ENCODE measurements around the gene EVC2. TPM values are rescaled to one million over a fixed set of nuclear protein-coding genes. Genes with fewer than 3 reads are reported as not detected.
A peak's percentile ranks its signal among the peaks of the same experiment; 100 is the strongest.

EVC2 gene
- polyA plus RNA-seq, 6 donors from 2014 or later: 0.05 to 0.29 (median 0.13) TPM; not detected in 2

DNA sequence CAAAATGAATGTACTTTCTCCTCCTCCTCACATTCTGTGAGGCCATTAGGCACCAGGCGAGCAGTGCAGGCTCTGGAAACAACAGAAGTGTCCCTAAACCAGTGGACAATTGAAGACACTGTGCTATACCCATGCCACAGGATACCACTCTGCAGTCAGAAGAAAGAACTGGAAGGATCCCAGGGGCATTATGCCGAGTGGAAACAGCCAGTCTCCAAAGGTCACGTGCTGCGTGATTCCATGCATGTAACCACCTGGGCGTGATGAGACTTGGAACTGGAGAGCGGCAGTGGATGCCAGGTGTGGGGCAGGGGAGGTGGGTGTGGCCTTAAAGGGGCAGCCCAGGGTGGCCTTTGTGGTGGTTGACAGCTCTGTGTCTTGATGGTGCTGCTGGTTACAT lies 139.4 kb downstream of the EVC2 start:
- peaks cover 0 to 2% (median 0%) of the 10 kb centered on the region in 7 donors for H3K9me3 Mint-ChIP-seq
- ATAC-seq (ENCODE audit: low read depth in 2 of 2) (no peak), DNase-seq (no peak)
- peak overlapping the region in 1 of 6 donors; percentile 7 for H3K27ac Mint-ChIP-seq
- no peaks in the 10 kb centered on the region for H3K36me3 Mint-ChIP-seq
- no peak overlapping the region for H3K4me3 Mint-ChIP-seq
- H3K27me3 Mint-ChIP-seq: no peaks in the 10 kb centered on the region
- no peaks in the 10 kb centered on the region for H3K4me1 Mint-ChIP-seq

DNA sequence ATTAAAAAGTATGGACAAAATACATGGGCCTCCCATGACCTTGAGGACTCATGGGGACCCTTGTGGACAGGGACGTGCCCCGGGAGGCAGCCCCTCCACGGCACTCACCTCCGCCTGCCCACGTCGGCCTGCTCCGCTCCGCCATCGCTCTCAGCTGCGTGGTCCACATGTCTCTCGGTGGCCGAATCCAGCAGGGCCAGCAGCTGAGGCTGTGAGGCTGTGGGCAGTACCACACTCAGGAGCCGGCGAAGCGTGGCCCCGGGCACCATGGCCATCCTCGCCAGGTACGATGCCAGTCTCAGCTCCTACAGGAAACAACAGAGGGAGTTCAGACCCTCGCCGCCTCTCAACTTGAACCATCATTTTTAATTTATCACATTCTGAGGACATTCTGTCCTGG lies 140.0 kb downstream of the EVC2 start:
- ATAC-seq (ENCODE audit: low read depth in 2 of 2): no peak
- Mint-ChIP-seq H3K4me1 (no peaks in the 10 kb centered on the region), H3K36me3 (no peaks in the 10 kb centered on the region), H3K4me3 (no peak overlapping the region), H3K9me3 (peaks cover 0 to 2% (median 0%) of the 10 kb centered on the region in 7 donors), H3K27me3 (no peaks in the 10 kb centered on the region), H3K27ac (no peak overlapping the region)
- DNase-seq: no peak

- Mint-ChIP-seq H3K36me3 (no peaks in the 10 kb centered on the region), H3K4me1 (no peaks in the 10 kb centered on the region), H3K27ac (no peak overlapping the region), H3K4me3 (no peak overlapping the region), H3K9me3 (no peaks in the 10 kb centered on the region), H3K27me3 (no peaks in the 10 kb centered on the region)
- DNase-seq: no peak
- no peak for ATAC-seq (ENCODE audit: low read depth in 2 of 2)
These were observed 141.4 kb downstream of the EVC2 start for GRCh38 chr4:5566991-5567390.

GRCh38 chr4:5566526-5566925 lies 141.8 kb downstream of the EVC2 start:
- ATAC-seq (ENCODE audit: low read depth in 2 of 2) (no peak), DNase-seq (no peak)
- Mint-ChIP-seq H3K4me1 (no peaks in the 10 kb centered on the region), H3K4me3 (no peak overlapping the region), H3K27me3 (no peaks in the 10 kb centered on the region), H3K36me3 (no peaks in the 10 kb centered on the region), H3K27ac (no peak overlapping the region), H3K9me3 (no peaks in the 10 kb centered on the region)

- Mint-ChIP-seq H3K4me3 (no peak overlapping the region), H3K9me3 (no peaks in the 10 kb centered on the region), H3K27me3 (no peaks in the 10 kb centered on the region), H3K4me1 (no peaks in the 10 kb centered on the region), H3K27ac (no peak overlapping the region), H3K36me3 (no peaks in the 10 kb centered on the region)
- ATAC-seq (ENCODE audit: low read depth in 2 of 2): no peak
- no peak for DNase-seq
These were observed 144.5 kb downstream of the EVC2 start for GRCh38 chr4:5563856-5564255.

DNA sequence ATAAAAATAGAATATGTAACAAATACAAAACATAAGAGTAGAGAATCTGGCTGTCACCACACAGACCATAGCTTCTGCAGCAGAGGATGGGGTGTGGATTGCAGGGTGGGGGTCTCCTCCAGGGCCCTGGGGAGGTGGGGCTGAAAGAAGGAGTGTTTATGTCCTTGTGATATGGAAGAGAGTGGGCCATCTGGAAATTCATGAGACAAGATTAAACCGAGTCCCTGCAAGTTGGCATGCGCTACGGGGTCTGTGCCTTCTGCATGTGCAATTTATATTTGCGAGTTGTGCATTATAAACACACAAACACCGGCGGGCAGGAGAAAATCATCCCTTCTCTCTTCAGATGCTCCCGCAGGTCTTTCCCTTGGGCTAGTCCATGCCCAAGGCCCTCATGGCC lies 145.9 kb downstream of the EVC2 start:
- ATAC-seq (ENCODE audit: low read depth in 2 of 2): no peak
- no peak overlapping the region for H3K4me3 Mint-ChIP-seq
- H3K36me3 Mint-ChIP-seq: no peaks in the 10 kb centered on the region
- no peak overlapping the region for H3K27ac Mint-ChIP-seq
- no peaks in the 10 kb centered on the region for H3K4me1 Mint-ChIP-seq
- H3K9me3 Mint-ChIP-seq: peaks cover 0 to 2% (median 0%) of the 10 kb centered on the region in 7 donors
- no peak for DNase-seq
- H3K27me3 Mint-ChIP-seq: no peaks in the 10 kb centered on the region

DNA sequence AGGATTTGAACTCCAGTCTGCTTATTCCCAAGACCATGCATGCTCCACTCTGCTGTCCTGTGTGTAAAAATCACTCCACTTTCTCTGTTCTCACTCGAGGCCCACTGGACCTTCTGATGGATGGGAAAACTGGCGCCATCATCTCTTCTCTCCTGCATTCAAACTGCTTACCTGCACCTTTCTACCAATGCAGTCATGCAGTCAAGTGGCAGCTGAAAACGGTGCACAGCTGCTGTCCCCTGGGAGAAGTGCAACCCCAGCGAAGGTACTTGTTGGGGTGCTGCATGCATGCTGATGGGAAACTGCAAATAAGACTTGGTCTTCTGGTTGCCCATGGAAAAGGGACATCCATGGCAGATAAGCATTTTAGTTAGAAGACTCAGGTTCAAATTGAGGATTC lies 147.1 kb downstream of the EVC2 start:
- no peak for ATAC-seq (ENCODE audit: low read depth in 2 of 2)
- no peak overlapping the region for H3K4me3 Mint-ChIP-seq
- no peaks in the 10 kb centered on the region for H3K4me1 Mint-ChIP-seq

GRCh38 chr4:5558502-5558901 lies 149.9 kb downstream of the EVC2 start:
- no peaks in the 10 kb centered on the region for H3K27me3 Mint-ChIP-seq
- H3K36me3 Mint-ChIP-seq: no peaks in the 10 kb centered on the region
- H3K4me3 Mint-ChIP-seq: no peak overlapping the region
- no peak for DNase-seq
- peaks cover 0 to 6% (median 0%) of the 10 kb centered on the region in 7 donors for H3K9me3 Mint-ChIP-seq
- no peak overlapping the region for H3K27ac Mint-ChIP-seq
- no peaks in the 10 kb centered on the region for H3K4me1 Mint-ChIP-seq
- ATAC-seq (ENCODE audit: low read depth in 2 of 2): no peak

More for the DNA sequence above, 147.1 kb downstream of the EVC2 start:
- DNase-seq: no peak
- no peaks in the 10 kb centered on the region for H3K36me3 Mint-ChIP-seq
- peaks cover 0 to 3% (median 0%) of the 10 kb centered on the region in 7 donors for H3K9me3 Mint-ChIP-seq
- no peaks in the 10 kb centered on the region for H3K27me3 Mint-ChIP-seq
- no peak overlapping the region for H3K27ac Mint-ChIP-seq

DNA sequence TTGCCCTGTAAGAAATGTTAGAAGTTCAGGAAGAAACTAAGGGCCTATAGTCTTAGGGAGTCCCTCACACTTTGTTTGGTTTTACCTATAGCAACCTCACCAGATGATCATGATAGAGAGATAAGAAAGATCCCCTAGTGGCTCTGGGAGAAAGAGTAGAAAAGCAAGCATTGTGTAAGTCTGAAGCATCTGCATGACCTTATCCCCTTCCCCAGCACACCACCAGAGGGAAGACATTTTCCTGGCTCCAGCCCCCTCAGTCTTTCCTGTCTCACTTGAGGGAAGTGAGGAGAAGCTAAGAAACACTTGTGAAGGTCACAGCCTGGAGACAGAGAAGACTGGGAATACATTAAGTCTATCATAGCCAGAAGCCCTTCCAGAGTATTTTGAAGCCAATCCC lies 154.0 kb downstream of the EVC2 start:
- ATAC-seq (ENCODE audit: low read depth in 2 of 2): no peak
- H3K27ac Mint-ChIP-seq: no peak overlapping the region
- peaks cover 0 to 9% (median 4%) of the 10 kb centered on the region in 3 donors for H3K27me3 Mint-ChIP-seq
- H3K4me3 Mint-ChIP-seq: no peak overlapping the region
- peaks cover 0 to 25% of the 10 kb centered on the region in 2 donors for H3K36me3 Mint-ChIP-seq
- no peak for DNase-seq
- peaks cover 9 to 18% (median 13%) of the 10 kb centered on the region in 7 donors for H3K9me3 Mint-ChIP-seq
- H3K4me1 Mint-ChIP-seq: no peaks in the 10 kb centered on the region

GRCh38 chr4:5553801-5554200 lies 154.6 kb downstream of the EVC2 start:
- Mint-ChIP-seq H3K36me3 (peaks cover 0 to 25% of the 10 kb centered on the region in 2 donors), H3K27ac (no peak overlapping the region), H3K9me3 (peaks cover 10 to 19% (median 13%) of the 10 kb centered on the region in 7 donors), H3K4me3 (no peak overlapping the region), H3K4me1 (no peaks in the 10 kb centered on the region), H3K27me3 (peaks cover 0 to 9% (median 4%) of the 10 kb centered on the region in 3 donors)
- ATAC-seq (ENCODE audit: low read depth in 2 of 2) (no peak), DNase-seq (no peak)

DNA sequence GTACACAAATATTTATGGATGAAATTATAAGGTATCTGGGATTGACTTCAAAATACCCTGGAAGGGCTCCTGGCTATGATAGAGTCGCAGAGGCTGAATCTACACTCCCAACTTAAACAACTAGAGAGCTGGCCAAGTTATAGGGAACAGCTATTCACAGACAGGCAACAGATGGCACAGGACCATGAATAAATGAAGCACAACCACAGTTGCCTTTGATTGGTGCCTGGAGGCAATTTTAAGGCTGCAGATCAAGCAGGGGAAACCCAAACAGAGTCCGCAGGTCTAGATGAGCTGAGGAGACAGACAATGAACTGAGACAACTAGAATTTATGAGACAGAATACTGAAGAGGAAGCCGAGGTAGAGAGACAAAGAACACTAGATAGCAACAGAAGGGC lies 155.9 kb downstream of the EVC2 start:
- no peak overlapping the region for H3K27ac Mint-ChIP-seq
- peaks cover 0 to 9% (median 4%) of the 10 kb centered on the region in 3 donors for H3K27me3 Mint-ChIP-seq
- H3K9me3 Mint-ChIP-seq: peaks cover 10 to 19% (median 13%) of the 10 kb centered on the region in 7 donors
- peaks cover 0 to 25% of the 10 kb centered on the region in 2 donors for H3K36me3 Mint-ChIP-seq
- no peak for DNase-seq
- no peaks in the 10 kb centered on the region for H3K4me1 Mint-ChIP-seq
- H3K4me3 Mint-ChIP-seq: no peak overlapping the region
- no peak for ATAC-seq (ENCODE audit: low read depth in 2 of 2)

DNA sequence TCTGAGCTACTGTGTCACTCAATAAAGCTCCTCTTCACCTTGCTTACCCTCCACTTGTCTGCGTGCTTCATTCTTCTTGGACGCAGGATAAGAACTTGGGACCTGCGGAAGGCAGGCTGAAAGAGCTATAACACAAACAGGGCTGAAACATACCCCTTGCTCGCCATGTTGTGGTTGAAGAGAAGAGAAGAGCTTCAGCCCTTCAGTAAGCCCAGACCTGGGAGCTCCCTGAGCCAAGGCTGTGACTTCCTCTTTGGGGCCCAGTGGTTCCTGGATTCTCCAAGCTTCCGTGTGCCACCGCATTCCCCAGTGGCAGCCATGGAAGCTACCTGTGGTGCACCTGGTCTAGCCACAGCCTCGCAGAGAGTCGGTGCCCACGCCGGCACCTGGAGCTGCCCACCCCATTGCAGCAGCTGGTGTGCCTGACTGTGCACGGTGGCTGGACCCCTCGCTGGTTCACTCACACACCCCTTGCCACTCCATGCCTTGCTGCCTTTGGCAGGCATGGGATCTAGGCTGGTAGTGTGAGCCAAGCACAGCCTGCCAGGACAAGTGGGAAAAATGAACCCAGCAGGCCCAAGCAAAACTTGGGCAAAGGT lies 160.6 kb downstream of the EVC2 start:
- H3K4me3 Mint-ChIP-seq: no peak overlapping the region
- no peak for ATAC-seq (ENCODE audit: low read depth in 2 of 2)
- no peak overlapping the region for H3K27ac Mint-ChIP-seq
- H3K4me1 Mint-ChIP-seq: peaks cover 0 to 3% (median 0%) of the 10 kb centered on the region in 3 donors
- DNase-seq: no peak
- peaks cover 0 to 13% (median 4%) of the 10 kb centered on the region in 3 donors for H3K27me3 Mint-ChIP-seq
- peaks cover 10 to 23% (median 15%) of the 10 kb centered on the region in 7 donors for H3K9me3 Mint-ChIP-seq
- peaks cover 0 to 22% of the 10 kb centered on the region in 2 donors for H3K36me3 Mint-ChIP-seq

GRCh38 chr4:5545271-5545670 lies 163.1 kb downstream of the EVC2 start:
- peaks cover 0 to 3% (median 0%) of the 10 kb centered on the region in 3 donors for H3K4me1 Mint-ChIP-seq
- peaks cover 7 to 16% (median 9%) of the 10 kb centered on the region in 7 donors for H3K9me3 Mint-ChIP-seq
- H3K27me3 Mint-ChIP-seq: peaks cover 0 to 7% (median 4%) of the 10 kb centered on the region in 3 donors
- DNase-seq (no peak), ATAC-seq (ENCODE audit: low read depth in 2 of 2) (no peak)
- H3K36me3 Mint-ChIP-seq: peaks cover 0 to 8% of the 10 kb centered on the region in 2 donors
- H3K4me3 Mint-ChIP-seq: no peak overlapping the region
- H3K27ac Mint-ChIP-seq: no peak overlapping the region

DNA sequence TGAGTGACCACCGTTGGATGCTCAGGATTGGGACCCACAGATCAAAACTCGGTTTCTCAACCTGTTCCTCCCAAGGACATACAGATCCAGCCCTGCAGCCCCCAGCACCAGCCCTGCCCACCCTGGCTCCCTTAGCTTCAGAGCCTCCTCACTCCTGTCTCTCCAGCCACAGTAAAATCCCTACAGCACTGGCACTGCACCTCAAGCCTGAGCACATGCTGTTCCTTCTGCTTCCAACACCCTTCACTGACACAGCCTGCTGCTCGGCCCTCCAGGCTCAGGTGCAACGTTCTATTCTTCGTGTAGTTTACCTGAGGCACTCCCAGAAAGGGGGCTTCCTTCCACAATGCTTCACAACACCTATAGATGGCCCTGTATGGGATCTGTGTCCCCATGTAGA lies 163.6 kb downstream of the EVC2 start:
- Mint-ChIP-seq H3K9me3 (peaks cover 2 to 11% (median 4%) of the 10 kb centered on the region in 7 donors), H3K4me1 (peaks cover 0 to 3% (median 0%) of the 10 kb centered on the region in 3 donors), H3K36me3 (peaks cover 0 to 3% of the 10 kb centered on the region in 2 donors), H3K4me3 (no peak overlapping the region), H3K27me3 (peaks cover 0 to 7% (median 2%) of the 10 kb centered on the region in 3 donors), H3K27ac (no peak overlapping the region)
- DNase-seq (no peak), ATAC-seq (ENCODE audit: low read depth in 2 of 2) (no peak)
